Measurements from ENCODE around the gene ATXN3L. TPM values are rescaled to one million over a fixed set of nuclear protein-coding genes. Genes with fewer than 3 reads are reported as not detected.
A peak's percentile ranks its signal among the peaks of the same experiment; 100 is the strongest.

ATXN3L gene
- total RNA-seq, 1 experiment from 2014 or later = not detected

- no peak for DNase-seq (ENCODE audit: low read depth)
Measured at GRCh38 chrX:13307041-13307440, 12.8 kb downstream of the ATXN3L start.

GRCh38 chrX:13305108-13305507 is 14.7 kb downstream of the ATXN3L start:
- no peak for DNase-seq (ENCODE audit: low read depth)

GRCh38 chrX:13304052-13304451 is 15.8 kb downstream of the ATXN3L start:
- DNase-seq (ENCODE audit: low read depth) = no peak

- DNase-seq (ENCODE audit: low read depth) = peak; percentile 43
Measured at GRCh38 chrX:13303248-13303647, 16.6 kb downstream of the ATXN3L start.

- DNase-seq (ENCODE audit: low read depth) = no peak
Measured at GRCh38 chrX:13298836-13299235, 21.0 kb downstream of the ATXN3L start.

GRCh38 chrX:13295841-13296240 is 24.0 kb downstream of the ATXN3L start:
- DNase-seq (ENCODE audit: low read depth) = no peak

GRCh38 chrX:13293700-13294099 is 26.2 kb downstream of the ATXN3L start:
- DNase-seq (ENCODE audit: low read depth) = no peak

GRCh38 chrX:13290891-13291614 is 28.8 kb downstream of the ATXN3L start:
- no peak for DNase-seq (ENCODE audit: low read depth)

- DNase-seq (ENCODE audit: low read depth) = no peak
Measured at GRCh38 chrX:13288671-13289070, 31.2 kb downstream of the ATXN3L start.

- peak; percentile 47 for DNase-seq (ENCODE audit: low read depth)
Measured at GRCh38 chrX:13287816-13288215, 32.0 kb downstream of the ATXN3L start.

- DNase-seq (ENCODE audit: low read depth) = no peak
Measured at GRCh38 chrX:13285693-13286092, 34.2 kb downstream of the ATXN3L start.

- DNase-seq (ENCODE audit: low read depth) = no peak
Measured at GRCh38 chrX:13285229-13285628, 34.6 kb downstream of the ATXN3L start.

- no peak for DNase-seq (ENCODE audit: low read depth)
Measured at GRCh38 chrX:13284570-13284969, 35.3 kb downstream of the ATXN3L start.

- peak; percentile 42 for DNase-seq (ENCODE audit: low read depth)
Measured at GRCh38 chrX:13283950-13284546, 35.8 kb downstream of the ATXN3L start.

GRCh38 chrX:13283512-13283911 is 36.3 kb downstream of the ATXN3L start:
- peak; percentile 20 for DNase-seq (ENCODE audit: low read depth)

GRCh38 chrX:13281289-13281688 is 38.6 kb downstream of the ATXN3L start:
- DNase-seq (ENCODE audit: low read depth) = no peak

- DNase-seq (ENCODE audit: low read depth) = no peak
Measured at GRCh38 chrX:13279279-13280018, 40.4 kb downstream of the ATXN3L start.

- DNase-seq (ENCODE audit: low read depth) = no peak
Measured at GRCh38 chrX:13277539-13277938, 42.3 kb downstream of the ATXN3L start.

- no peak for DNase-seq (ENCODE audit: low read depth)
Measured at GRCh38 chrX:13276991-13277390, 42.9 kb downstream of the ATXN3L start.

GRCh38 chrX:13275031-13275430 is 44.8 kb downstream of the ATXN3L start:
- no peak for DNase-seq (ENCODE audit: low read depth)

- DNase-seq (ENCODE audit: low read depth) = no peak
Measured at GRCh38 chrX:13272426-13272825, 47.4 kb downstream of the ATXN3L start.

GRCh38 chrX:13271511-13271910 is 48.3 kb downstream of the ATXN3L start:
- no peak for DNase-seq (ENCODE audit: low read depth)
